HL-60 (cell line): Measurements from ENCODE around the gene KRT17.
"Not testable (repeated sequence)": the region's sequence is repeated elsewhere in the genome, so short reads cannot be mapped to it uniquely, and the experiment has no call there.

Experiments used
- DNase-seq, 2 experiments: peaks; one replicate each; pipeline ENCODE4 v3.0.0-alpha.2; 2010 to 2020; ENCODE audit warnings: low read depth in 1 of 2, low spot score in 1 of 2
- H3K27ac ChIP-seq: fragments of 250-450 bp; sonication (Bioruptor Pico); replicated peaks from 2 replicates; pipeline ENCODE4 v1.5.1; 2020; ENCODE audit warnings: mild to moderate bottlenecking, moderate library complexity
- H3K27me3 ChIP-seq: fragments of 250-450 bp; sonication (Bioruptor Pico); 2 replicates; pipeline ENCODE4 v1.5.1; 2021; ENCODE audit warnings: mild to moderate bottlenecking, moderate library complexity; ENCODE audit not compliant: insufficient read depth, poor library complexity, severe bottlenecking
- H3K4me3 ChIP-seq: replicated peaks from 2 replicates; pipeline ENCODE4 v1.5.1; 2011; ENCODE audit warnings: mild to moderate bottlenecking, control low read depth, low read length; ENCODE audit not compliant: insufficient read depth
- GABPA ChIP-seq: IDR thresholded peaks from 2 replicates; pipeline ENCODE4 v1.6.1; 2012; ENCODE audit warnings: low read depth
- POLR2AphosphoS5 ChIP-seq: IDR thresholded peaks from 2 replicates; pipeline ENCODE4 v1.6.1; 2012; ENCODE audit warnings: low read depth
- SPI1 ChIP-seq: IDR thresholded peaks from 2 replicates; pipeline ENCODE4 v1.6.1; 2012; ENCODE audit warnings: low read depth, mild to moderate bottlenecking, borderline replicate concordance
- TF ChIP-seq, protein P1 (sequence below): IDR thresholded peaks from 2 replicates; pipeline ENCODE4 v1.6.1; 2012; ENCODE audit warnings: low read depth; ENCODE audit not compliant: insufficient replicate concordance
- TF ChIP-seq, protein P2 (sequence below): IDR thresholded peaks from one replicate; pipeline ENCODE4 v1.5.1; 2011; ENCODE audit warnings: low read length, control low read depth, inconsistent platforms; ENCODE audit not compliant: insufficient read depth

Gene KRT17

GRCh38 chr17:41610965-41611640, 13.3 kb downstream of the KRT17 start:
- no peak overlapping the region for H3K4me3 ChIP-seq
- no peak for DNase-seq
- H3K27me3 ChIP-seq, result no peaks in the 10 kb centered on the region
- TF ChIP-seq POLR2AphosphoS5, result no peak
- no peak for TF ChIP-seq GABPA
- TF ChIP-seq, protein P1, sequence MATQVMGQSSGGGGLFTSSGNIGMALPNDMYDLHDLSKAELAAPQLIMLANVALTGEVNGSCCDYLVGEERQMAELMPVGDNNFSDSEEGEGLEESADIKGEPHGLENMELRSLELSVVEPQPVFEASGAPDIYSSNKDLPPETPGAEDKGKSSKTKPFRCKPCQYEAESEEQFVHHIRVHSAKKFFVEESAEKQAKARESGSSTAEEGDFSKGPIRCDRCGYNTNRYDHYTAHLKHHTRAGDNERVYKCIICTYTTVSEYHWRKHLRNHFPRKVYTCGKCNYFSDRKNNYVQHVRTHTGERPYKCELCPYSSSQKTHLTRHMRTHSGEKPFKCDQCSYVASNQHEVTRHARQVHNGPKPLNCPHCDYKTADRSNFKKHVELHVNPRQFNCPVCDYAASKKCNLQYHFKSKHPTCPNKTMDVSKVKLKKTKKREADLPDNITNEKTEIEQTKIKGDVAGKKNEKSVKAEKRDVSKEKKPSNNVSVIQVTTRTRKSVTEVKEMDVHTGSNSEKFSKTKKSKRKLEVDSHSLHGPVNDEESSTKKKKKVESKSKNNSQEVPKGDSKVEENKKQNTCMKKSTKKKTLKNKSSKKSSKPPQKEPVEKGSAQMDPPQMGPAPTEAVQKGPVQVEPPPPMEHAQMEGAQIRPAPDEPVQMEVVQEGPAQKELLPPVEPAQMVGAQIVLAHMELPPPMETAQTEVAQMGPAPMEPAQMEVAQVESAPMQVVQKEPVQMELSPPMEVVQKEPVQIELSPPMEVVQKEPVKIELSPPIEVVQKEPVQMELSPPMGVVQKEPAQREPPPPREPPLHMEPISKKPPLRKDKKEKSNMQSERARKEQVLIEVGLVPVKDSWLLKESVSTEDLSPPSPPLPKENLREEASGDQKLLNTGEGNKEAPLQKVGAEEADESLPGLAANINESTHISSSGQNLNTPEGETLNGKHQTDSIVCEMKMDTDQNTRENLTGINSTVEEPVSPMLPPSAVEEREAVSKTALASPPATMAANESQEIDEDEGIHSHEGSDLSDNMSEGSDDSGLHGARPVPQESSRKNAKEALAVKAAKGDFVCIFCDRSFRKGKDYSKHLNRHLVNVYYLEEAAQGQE, result no peak
- TF ChIP-seq SPI1, result no peak
- H3K27ac ChIP-seq, result no peak overlapping the region

- H3K27ac ChIP-seq, H3K4me3 ChIP-seq, DNase-seq, H3K27me3 ChIP-seq: not testable (repeated sequence)
Observed at GRCh38 chr17:41610061-41610517, 14.3 kb downstream of the KRT17 start.

- not testable (repeated sequence) for DNase-seq
Observed at GRCh38 chr17:41606930-41607329, 17.4 kb downstream of the KRT17 start.

GRCh38 chr17:41602524-41602923, 21.9 kb downstream of the KRT17 start:
- Histone ChIP-seq H3K27me3 (peaks cover 5% of the 10 kb centered on the region), H3K27ac (no peak overlapping the region), H3K4me3 (no peak overlapping the region)
- DNase-seq, result no peak
- TF ChIP-seq, protein P2, sequence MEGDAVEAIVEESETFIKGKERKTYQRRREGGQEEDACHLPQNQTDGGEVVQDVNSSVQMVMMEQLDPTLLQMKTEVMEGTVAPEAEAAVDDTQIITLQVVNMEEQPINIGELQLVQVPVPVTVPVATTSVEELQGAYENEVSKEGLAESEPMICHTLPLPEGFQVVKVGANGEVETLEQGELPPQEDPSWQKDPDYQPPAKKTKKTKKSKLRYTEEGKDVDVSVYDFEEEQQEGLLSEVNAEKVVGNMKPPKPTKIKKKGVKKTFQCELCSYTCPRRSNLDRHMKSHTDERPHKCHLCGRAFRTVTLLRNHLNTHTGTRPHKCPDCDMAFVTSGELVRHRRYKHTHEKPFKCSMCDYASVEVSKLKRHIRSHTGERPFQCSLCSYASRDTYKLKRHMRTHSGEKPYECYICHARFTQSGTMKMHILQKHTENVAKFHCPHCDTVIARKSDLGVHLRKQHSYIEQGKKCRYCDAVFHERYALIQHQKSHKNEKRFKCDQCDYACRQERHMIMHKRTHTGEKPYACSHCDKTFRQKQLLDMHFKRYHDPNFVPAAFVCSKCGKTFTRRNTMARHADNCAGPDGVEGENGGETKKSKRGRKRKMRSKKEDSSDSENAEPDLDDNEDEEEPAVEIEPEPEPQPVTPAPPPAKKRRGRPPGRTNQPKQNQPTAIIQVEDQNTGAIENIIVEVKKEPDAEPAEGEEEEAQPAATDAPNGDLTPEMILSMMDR, result no peak
- no peak for TF ChIP-seq GABPA
- no peak for TF ChIP-seq POLR2AphosphoS5
- no peak for TF ChIP-seq SPI1
- TF ChIP-seq, protein P1, result no peak

More at GRCh38 chr17:41606930-41607329, 17.4 kb downstream of the KRT17 start:
- not testable (repeated sequence) for H3K27me3 ChIP-seq, H3K4me3 ChIP-seq, H3K27ac ChIP-seq

DNA sequence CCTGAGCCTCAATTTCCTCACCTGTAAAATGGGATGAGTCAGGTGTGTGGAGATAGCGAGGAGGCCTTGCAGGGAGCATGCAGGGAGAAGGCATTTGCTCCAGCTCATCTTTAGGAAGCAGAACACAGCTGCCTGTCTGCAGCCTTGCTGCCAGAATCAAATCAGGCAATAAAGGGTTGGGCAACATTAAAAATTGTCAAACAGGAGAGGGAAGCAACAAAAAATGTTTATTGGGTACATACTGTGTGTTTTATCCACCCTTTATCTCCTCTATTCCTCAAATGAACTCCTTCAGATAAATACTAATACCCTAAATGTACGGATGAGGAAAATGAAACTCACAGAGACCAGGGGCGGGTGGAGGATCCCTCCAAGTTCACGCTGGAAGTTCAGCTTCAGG, 24.1 kb downstream of the KRT17 start:
- no peak overlapping the region for H3K4me3 ChIP-seq
- TF ChIP-seq GABPA (no peak), SPI1 (no peak), POLR2AphosphoS5 (no peak)
- TF ChIP-seq, protein P1, result no peak
- TF ChIP-seq, protein P2, result no peak
- no peak overlapping the region for H3K27ac ChIP-seq
- no peak for DNase-seq
- peaks cover 5% of the 10 kb centered on the region for H3K27me3 ChIP-seq
